HL-60/S4 (cell line): Measurements from ENCODE around the gene MCC.

Source experiments
- in situ Hi-C: fragments of 300-500 bp; cut with MboI; formaldehyde crosslinking; loops from 2 replicates; pipeline ENCODE4 v1.14.3; 2022; ENCODE audit warnings: low sequenced_read_pairs

MCC gene

DNA sequence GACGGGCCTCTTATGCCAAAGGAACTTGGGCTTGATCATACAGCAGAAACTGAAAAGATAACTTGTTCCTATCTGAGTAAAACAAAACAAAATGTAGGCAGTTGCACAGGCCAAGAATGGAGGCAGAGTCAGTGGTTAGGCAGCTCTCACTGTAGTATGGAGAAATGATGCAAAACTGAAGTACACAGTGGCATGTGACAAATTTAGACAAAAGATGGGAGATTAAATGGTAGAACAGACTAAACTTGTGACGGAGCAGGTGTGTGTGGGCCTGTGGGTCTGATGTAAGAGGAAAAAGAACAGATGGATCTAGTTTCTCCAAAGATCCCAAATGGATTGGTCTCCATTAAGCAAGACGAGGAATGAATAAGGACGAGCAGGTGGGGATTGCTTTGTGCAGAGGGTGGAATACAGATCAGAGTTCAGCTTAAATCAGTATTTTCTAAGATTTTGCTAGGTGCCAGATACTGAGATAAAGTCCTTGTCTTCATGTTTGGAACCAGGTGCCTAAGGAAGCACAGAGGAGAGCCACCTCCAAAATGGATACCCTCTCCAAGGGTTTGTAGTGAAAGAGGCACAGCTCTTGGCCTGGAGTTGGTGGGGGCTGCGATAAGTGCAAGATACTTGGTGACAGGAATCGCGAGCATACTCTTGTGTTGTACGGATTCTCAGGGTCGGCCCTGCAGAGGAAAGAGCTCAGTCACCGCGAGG is 512.4 kb downstream of the MCC start:
- in situ Hi-C loops, result loop anchor here (25.0 kb wide), 1 partner anchor 361 kb away; no protein-coding TSS in a partner anchor

GRCh38 chr5:112974901-112975300 is 513.4 kb downstream of the MCC start:
- in situ Hi-C loops, result loop anchor here (25.0 kb wide), 1 partner anchor 362 kb away; no protein-coding TSS in a partner anchor

GRCh38 chr5:112973904-112974303 is 514.3 kb downstream of the MCC start:
- in situ Hi-C loops, result no loop called here

GRCh38 chr5:112973036-112973435 is 515.2 kb downstream of the MCC start:
- in situ Hi-C loops, result no loop called here
